GOT3 (cell line): Measurements from ENCODE around the gene PTTG1IP.

Experiments used
- DNase-seq: peaks from one replicate; lab custom pipeline; 2025; ENCODE audit warnings: mixed read lengths; lab: John Stamatoyannopoulos, UW

The PTTG1IP gene

DNA sequence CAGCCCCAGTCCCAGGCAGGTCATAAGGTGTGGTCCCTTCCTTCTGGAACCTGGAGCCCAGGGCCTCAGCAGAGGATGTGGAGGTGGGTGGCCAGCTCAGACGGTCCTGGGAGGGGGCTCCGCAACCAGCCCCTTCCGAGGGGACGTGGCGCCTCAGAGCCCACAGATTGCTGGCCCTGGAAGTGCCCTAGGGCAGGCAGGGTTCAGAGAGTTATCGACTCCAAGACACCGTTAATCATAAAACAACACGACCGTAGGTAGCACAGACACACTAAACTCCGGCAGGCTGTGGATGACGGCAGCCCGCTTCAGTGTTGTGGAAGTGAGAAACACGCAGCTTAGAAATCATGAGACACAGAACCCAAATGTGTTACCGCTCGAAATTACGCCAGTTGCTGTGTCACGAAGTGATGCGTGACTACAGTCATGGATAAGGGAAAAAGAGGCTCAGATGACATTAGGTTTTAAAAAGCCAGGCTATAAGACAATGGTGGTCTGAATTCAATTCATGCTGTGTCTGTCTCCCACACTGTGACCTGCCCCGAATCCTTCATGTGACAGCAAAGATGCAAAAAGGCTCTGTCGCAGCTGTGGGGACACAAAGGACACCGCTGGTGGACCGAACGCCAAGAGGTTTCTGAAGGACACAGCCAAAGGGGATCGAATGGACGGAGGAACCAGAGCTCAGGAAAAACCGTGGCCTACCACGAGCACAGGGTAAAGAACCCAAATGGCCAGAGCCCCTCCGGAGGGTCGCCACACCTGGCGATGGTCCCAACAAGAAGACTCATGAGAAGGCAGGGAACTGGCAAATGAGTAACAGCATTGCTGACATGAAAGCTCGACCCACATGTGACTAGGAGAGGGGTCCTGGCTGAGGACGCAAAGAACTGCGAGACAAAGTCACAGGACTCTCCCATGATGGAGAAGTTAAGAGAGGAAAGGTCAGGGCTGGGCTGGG, 53.9 kb downstream of the PTTG1IP start:
- no peak for DNase-seq

DNA sequence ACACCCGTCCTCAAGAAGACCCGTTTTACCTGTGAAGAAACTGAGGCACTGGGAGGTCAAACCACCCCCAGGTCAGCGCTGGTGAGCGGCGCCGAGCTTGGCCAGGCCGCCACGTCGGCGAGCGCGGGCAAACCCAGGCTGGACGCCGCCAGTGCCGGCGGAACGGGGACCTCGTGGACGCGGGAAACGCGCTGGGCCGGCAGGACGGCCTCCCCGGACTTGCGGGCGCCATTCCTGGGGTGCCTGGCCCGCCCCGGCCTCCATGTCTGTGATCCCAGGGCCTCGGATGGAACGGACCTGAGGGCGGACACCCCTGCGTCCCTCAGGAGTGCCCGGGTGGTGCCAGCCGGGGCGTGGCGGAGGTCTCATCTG, 54.9 kb downstream of the PTTG1IP start:
- no peak for DNase-seq

DNA sequence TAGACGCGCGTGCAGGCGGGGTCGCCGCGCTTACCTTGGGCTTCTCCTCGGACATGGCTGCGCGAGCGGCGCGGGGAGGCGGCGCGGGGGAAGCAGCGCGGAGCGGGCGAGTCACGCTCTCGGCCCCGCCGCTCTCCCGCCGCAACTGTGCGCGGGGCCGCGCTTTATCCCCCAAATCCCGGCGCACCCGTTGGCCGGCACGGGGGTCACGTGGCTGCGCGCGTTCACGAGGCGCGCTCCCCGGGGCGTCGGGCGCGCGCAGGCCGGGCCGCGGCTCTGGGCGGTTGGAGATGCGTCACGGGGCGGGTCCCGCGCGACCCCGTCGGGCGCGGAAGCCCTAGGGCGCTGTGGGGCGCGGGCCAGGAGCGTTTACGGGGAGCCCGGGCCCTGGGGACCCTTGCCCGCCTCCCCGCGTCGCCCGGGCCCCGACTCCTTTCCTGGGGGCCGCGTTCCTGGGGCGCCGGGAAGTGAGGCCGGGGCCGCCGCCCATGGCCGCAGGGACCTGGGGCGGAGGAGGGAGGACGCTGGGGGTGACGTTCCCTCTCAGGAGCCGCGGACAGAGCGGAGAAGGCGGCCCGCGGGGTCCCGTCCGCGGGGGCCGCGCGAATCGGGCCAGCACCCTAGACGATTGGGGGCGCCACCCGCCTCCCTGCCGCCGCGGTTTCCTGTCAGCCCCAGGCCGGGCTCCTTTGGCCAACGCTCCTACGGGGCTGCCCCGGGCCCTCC, 55.4 kb downstream of the PTTG1IP start, which contains the start of gene SUMO3:
TSS of gene SUMO3 (minus strand) at position 149 of the 726 bp plus-strand sequence. CDS start at position 55, 94 bp downstream.
- peak; percentile 53 for DNase-seq

DNA sequence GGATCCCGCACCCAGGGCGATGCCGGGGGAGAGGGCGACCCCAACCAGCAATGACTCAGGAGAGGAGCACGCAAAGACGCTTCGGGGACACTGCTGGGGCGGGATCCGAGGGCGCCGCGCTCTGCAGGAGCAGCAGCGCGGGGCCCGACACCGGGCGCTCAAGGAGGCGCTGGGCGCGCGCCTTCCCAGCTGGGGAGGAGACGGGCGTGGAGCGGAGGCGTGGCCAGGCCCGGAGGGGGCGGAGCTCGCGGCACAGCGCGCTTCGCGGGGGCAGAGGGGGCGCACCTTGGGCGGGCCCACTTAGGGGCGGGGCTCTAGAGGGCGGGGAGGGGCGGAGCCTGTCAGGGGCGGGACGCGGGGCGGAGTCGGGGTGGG, 56.0 kb downstream of the PTTG1IP start:
- peak; percentile 53 for DNase-seq

DNA sequence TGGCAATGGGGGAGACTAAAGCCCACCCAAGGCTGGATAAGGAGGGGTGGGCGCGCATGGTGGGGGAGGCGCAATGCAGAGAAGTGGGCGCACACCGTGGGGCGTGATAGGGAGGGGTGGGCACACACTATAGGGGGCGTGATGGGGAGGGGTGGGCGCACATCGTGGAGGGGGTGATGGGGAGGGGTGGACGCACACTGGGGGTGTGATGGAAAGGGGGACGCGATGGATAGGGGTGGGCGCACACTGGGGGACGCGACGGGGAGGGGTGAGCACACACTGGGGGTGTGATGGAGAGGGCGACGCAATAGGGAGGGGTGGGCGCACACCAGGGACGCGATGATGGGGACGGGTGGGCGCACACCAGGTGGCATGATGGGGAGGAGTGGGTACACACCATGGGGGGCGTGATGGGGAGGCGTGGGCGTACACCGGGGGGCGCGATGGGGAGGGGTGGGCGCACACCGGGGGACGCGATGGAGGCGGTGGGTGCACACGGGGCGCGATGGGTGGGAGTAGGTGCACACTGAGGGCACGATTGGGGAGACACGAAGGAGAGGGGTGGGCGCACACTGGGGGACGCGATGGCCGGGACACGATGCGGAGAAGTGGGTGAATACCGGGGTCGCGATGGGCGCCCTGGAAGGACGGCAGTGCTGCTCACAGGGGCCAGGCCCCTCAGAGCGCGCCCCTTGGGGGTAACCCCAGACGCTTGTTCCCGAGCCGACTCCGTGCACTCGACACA, 56.6 kb downstream of the PTTG1IP start:
- no peak for DNase-seq

DNA sequence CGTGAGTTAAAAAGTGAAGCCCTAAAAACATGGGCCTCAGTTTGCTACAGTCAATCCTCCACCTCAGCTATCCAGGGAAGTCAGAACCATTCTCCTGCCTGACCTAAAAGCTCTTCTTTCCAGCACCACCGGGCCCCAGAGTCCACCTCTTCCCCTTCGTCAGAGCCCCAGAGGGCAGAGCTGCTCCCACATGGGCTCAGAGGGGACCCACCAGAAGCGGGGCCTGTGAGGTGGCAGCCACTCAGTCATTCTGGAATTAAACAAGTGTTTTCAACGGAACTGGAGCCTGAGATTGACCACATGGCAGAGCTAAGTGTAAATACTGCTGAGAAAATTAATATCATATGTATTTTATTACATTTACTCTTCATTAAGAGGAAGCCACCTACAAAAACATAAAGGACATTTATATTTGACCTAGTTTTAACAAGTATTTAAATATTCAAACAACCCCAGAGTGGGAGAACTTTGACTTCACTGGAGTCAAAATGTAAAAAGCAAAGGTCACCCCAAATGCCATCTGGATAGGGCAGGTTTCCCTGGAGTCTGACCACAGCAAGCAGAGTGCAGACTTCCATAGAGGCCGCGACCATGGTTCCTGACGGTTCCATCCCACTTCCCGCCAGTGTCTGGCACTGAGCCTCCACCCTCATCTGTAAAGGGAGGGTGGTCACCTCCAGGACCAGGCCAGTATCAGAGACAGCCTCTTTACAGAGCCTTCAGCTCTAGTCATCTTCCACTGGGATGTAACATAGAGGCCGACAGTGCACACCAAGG, 57.5 kb downstream of the PTTG1IP start:
- no peak for DNase-seq

DNA sequence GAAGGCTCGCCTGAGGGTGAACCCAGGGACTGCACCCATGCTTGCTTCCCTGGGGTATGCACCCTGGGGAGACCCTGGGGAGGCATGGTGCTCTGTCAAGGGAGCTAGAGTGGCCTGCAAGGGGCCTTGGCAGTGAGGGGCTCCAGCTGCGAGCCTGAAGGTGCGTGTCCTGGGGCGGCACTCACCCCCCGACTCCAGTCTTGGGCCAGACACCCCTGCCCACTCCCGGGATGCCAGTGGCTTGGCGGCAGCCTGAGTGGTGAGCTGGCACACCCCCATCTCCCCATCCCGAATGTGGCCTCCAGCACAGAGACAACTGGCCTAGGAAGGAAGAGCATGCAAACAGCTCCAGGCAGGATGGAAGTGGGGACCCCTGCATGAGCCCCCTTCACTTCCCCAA, 58.3 kb downstream of the PTTG1IP start:
- no peak for DNase-seq

DNA sequence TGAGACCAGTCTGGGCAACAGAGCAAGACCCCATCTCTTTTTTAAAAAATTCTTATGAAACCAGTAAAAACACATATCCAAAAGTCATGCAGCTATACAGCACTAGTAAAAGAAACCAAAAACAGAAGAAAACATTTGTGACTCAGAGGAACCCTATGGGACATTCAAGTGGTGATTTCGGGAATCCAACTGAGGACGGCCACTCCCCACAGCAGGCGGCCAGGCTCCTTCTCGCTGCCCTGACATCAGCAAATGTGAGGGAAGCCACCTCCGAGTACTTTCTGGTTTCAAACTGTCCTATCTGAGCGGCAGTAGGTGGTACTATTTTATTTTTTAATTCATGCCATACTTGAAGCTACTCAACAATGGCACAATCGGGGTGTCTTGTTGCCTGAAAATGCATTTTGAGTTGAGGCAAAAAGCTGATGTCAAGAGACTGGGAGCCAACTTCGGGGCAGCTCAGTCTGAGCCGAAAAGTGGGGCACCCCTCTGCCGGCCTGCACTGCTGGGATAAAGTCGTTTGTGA, 58.9 kb downstream of the PTTG1IP start:
- no peak for DNase-seq

DNA sequence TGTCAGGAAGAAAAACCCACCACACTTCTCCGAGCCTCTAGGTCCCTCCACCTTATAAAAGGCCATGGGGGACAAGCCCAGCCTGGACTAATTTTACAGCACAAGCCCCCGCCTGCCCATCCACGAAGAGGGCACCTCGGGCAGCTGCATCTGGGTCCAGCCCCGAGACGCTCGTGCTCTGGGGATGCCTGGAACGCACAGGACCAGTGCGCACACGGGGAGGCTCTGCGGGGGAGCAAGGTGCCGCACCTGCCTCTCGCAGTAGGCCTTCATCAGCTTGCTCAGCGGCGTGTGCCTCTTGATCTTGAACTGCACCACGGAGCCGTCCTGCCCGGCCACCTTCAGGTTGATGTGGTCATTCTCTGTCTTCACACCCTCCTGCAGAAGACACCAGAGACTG, 59.8 kb downstream of the PTTG1IP start:
- DNase-seq, result no peak

DNA sequence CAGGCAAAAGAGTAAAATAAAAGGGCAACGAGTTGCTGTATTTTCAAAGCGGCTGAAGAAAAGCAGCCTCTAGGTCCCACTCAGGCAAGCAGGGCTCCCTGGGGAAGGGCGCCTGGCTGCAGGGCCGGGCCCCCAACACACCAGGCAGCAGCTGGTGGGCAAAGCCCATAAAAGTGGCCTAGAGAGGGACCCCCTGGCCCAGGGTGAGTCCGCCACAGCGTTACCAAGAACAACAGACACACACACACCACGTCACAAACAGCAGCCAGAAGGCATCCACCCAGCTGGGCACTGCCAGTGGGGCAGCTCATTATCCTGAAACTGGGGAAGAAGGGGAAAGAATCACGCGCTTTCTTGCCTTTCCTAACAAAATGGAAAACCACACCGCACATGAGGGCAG, 60.3 kb downstream of the PTTG1IP start:
- DNase-seq, result no peak

DNA sequence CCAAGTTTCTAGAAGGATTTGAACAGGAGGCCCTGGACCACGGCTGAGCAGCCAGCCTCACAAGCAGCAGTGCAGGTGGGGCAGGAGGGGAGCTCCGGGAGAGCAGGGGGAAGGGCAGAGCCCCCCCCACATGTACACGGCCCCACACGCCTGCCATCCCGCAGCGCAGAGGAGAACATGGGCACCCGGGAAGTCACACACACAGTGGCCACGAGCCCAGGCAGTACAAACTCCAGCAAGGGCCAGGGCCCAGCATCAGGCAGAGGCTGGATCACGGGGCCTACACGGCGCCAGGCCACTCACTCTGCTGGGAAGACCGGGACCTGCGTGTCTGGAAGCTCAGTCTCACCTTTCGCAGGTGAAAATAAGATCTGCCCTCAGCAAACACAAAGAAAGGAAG, 60.9 kb downstream of the PTTG1IP start:
- DNase-seq, result no peak

DNA sequence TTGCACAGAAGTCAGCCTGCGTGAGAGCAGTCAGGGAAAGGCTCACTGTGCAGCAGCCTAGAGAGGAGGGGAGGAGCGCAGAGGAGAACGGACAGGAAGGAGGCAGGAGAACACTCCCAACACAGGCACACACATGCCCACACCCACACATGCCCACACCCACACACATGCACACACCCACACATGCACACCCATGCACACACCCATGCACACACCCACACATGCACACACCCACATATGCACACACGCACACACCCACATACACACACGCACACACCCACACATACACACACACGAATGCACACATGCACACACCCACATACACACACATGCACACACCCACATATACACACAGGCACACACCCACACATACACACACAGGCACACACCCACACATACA, 62.7 kb downstream of the PTTG1IP start:
- DNase-seq, result no peak

DNA sequence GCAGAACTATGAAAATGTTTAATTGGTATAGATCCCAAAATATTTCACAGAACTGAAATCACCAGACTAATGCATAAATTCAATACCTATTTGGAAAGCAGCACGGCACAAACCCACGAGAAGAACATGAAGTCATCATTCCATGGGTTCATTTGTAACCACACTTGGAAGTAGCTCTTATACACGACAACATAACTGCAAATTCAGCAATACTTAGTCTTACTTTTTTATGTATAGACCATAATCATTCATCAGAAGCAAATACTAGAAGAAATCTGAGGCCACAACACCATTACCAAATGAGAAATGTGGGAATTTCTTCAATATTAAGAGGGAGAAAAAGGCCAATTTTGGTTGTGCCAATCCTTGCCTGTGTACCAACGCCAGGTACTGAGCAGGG, 67.6 kb downstream of the PTTG1IP start:
- DNase-seq, result no peak

DNA sequence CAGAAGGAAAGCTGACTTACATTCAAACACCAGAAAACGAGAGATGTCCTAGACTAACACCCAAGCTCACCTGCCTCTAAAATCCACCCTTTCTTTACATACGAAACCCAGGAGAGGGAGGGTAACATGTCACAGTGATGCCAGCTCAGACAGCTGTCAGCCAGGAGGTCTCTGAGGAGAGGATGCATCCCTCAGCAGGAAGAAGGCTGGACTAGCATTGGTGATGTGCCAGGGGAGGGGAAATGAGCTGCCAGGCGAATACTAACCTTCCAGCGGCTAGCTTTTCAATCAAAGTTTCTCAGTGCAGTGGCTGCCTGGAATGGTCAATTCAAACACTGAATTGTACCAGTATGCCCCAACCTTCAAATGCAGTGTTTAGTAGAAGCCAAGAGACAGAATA, 68.3 kb downstream of the PTTG1IP start:
- no peak for DNase-seq

DNA sequence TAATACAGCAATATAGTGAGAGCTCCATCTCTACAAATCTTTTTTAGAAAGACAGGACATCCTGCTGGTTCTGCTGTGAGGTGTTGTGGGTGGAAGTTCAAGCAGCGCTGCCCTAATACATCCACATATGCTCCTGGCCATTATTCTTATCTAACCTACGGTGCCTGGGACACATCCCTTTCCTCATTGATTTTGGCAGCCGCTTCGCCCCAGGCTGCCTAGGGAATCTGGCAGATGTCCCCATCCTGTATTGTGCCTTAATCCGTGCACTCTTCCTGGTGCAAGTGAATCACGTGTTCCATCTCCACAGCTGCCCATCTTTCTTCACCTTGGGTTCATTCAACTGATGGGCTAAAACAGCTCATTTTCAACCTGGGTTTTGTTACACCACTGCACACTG, 68.7 kb downstream of the PTTG1IP start:
- DNase-seq, result no peak

DNA sequence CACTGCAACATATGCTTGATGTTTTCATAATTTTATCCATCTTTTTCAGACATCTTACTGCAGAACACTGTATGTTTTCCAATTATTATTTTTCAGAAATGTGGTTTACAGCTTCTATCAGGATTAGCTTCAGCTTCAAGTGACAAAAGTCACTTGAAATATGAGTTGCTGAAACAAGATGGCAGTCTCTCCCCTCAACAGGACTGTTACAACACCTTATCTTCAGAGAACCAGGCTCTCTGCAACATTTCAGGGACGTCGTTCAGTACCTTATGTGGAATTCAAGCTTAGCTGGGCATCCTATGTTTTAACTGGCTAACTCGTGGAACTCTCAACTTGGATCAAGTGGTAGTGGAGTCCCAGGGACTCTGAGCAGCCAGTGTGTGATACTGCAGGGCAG, 69.8 kb downstream of the PTTG1IP start:
- no peak for DNase-seq

DNA sequence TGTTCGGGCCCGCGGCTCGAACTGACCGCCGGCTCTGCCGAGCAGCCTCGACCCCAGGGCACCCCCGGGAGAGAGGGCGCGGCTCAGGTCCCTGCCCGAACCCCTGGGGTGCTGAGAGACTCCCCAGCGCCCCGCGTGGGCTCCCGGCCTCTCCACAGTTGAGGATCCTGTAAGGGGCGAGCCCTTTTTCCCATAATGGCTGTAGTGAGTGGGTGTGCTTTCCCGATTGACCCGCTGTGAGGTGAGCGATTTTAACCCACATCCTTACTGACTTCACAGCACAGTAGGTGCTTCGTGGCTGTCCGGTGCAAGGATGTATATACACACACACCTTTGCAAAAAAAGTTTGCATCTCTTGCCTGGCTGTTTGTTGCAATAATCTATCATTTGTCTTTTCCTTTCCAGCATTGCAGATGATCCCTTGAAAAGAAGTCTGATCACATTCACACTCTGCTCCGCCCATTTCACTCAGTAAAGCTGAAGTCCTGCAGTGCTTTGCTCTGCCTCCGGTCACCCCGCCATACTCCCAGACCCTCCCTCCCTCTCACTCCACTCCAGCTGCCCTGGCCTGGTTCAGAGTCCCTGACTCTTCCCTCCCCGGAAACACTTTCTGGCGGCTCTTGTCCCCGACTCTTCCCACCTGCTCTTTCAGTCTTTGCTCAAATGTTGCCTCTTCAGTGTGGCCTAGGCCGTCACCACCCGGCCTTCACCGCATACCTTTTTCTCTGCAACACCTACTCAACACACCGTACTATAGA, 70.9 kb downstream of the PTTG1IP start:
- no peak for DNase-seq

DNA sequence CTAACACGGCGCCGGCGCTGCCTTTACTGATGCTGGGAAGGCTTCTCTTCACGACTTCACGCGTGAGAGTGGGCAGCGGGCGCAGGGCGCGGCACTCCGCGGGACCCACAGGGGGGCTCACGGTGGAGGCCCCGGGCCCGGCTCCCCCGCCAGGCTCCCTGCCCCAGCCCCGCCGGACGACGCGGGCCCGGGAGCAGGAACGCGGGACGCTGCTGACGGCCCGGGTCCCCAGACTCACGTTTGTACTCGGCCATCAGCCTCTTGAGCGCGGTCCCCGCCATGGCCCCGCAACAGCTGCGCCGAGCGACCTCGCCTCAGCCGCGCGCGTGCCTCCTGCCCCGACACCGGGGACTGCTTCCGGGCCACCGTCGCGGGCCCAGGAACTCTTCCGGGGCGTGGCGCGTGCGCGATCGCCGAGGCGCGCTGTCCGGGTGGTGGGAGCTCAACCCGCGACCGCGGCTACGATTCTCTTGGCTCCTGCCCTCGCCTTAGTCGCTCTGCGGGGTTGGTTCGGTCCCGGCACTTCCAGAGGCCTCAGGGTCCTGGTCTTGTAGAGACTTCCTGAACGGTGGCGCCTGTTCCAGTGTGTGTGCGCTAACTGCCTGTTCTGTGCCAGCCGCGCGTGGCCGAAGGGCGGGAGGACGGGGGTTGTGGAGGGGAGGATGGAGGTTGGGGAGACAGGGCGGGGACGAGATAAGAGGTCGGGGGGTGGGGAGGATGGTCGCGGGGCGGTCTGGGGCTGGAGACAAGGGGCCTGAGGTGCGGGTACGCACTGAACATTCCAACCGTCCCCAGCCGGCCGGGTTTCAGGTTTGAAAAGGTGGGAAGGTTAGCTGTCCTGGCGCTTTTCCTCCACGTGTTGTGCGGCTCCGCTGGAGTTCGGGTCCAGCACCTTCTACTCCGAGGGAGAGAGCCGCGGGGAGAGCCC, 71.8 kb downstream of the PTTG1IP start, which contains the start of gene UBE2G2:
TSS of gene UBE2G2 (minus strand) at position 353 of the 928 bp plus-strand sequence. CDS start at position 281, 72 bp downstream.
- DNase-seq, result peak; percentile 50

DNA sequence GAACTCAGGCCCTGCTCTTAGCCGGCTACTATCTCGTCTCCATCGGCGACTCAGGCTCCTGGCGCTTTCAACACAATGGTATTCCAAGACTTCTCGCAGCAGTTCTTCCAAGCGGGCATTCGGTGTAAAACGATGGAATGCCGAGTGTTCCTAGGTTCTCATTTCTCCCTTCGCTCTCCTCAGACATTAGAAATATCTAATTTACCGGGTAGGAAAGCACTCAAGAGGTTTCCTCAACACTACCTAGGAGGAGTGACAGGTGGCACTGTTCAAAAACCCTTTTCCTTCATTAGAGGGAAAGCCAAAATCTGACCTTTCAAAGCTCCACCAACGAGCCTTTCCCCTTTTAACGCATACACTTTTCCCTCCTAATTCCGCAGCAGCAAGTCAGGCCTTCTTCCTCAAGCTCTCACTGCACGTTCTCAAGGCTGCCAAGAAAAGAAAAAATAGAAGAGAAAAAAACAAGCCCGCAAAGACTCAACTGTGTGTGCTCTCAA, 72.5 kb downstream of the PTTG1IP start:
- DNase-seq, result no peak
